Jurkat, Clone E6-1 (cell line): ENCODE data around the gene IL26. TPM values are rescaled to one million over a fixed set of nuclear protein-coding genes. Genes with fewer than 3 reads are reported as not detected.

Experiments used
- DNase-seq: peaks from one replicate; pipeline ENCODE4 v3.0.0-alpha.2; 2011; ENCODE audit warnings: low read depth, low spot score
- H3K4me3 ChIP-seq: 2 replicates; pipeline ENCODE4 v1.5.1; 2011; ENCODE audit warnings: mild to moderate bottlenecking, low read length, control low read depth, moderate library complexity
- polyA plus RNA-seq: library from polyadenylated mRNA; unstranded; fragments of >200 nt; gene quantifications from one replicate; pipeline ENCODE4 v1.2.1, GENCODE V29; 2012; ENCODE audit warnings: missing spikeins; ENCODE audit not compliant: insufficient read length, insufficient read depth

IL26 gene
- polyA plus RNA-seq = 0.82 TPM

GRCh38 chr12:68225576-68226476 is at the start of gene IL26:
IL26 (minus strand) TSS chr12:68225810; CDS start chr12:68225756, 54 bp downstream.
- H3K4me3 ChIP-seq = no peak within 1 kb of the TSS
- DNase-seq = peak; percentile 31

- no peak overlapping the region for H3K4me3 ChIP-seq
- no peak for DNase-seq
Observed at GRCh38 chr12:68272732-68273131, 47.1 kb upstream of the IL26 start.

GRCh38 chr12:68271346-68271745 is 45.7 kb upstream of the IL26 start:
- H3K4me3 ChIP-seq = no peak overlapping the region
- no peak for DNase-seq

- no peak for DNase-seq
- H3K4me3 ChIP-seq = no peak overlapping the region
Observed at GRCh38 chr12:68270358-68270757, 44.7 kb upstream of the IL26 start.

GRCh38 chr12:68269779-68270178 is 44.2 kb upstream of the IL26 start:
- no peak for DNase-seq
- H3K4me3 ChIP-seq = no peak overlapping the region

- no peak for DNase-seq
Observed at GRCh38 chr12:68268967-68269366, 43.4 kb upstream of the IL26 start.

DNA sequence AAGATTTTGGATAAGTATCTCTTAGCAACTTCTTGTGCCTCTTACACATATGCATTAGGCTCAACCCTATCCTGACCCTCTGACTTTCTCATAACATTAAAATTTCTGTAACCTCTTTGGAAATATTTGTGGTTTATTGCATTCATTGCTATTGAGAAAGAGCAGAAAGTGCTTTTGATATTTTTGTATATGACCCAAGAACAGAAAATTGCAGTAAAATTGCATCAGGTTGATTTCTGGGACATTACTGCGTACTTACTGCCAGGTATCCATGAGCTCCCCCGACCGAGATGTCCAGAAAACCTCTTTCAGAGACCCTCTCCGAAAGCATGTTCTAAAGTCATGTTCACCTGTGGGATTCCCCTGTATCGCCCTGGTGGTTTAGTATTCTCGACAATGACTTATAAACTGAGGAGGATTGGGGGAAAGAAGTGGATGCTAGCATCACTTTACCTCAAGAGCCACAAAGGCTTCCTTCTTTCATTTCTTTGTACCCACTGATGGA is 42.3 kb upstream of the IL26 start:
- no peak overlapping the region for H3K4me3 ChIP-seq
- DNase-seq = no peak

More at GRCh38 chr12:68268967-68269366, 43.4 kb upstream of the IL26 start:
- H3K4me3 ChIP-seq = no peak overlapping the region

DNA sequence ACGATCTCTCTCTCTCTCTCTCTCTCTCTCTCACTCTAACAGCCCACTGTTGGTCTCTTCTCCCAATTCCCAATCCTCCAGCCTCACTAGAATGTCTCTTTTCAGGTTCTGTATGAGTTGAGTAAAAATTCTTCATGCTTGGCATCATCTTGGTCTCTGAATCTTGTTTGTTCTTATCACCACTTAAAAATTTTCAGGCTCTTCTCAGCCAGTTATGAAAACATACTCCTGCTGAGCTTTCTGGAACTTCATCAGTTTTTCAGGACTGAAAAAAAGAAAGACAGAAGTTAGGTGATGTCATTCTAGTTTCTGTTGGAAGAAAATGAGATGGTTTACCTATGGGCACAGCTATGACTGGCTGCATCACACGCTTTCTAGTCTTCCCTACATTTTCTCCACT is 39.2 kb upstream of the IL26 start:
- H3K4me3 ChIP-seq = no peak overlapping the region
- DNase-seq = no peak

- DNase-seq = no peak
- no peak overlapping the region for H3K4me3 ChIP-seq
Observed at GRCh38 chr12:68264158-68264855, 38.7 kb upstream of the IL26 start.

GRCh38 chr12:68263366-68263765 is 37.8 kb upstream of the IL26 start:
- no peak overlapping the region for H3K4me3 ChIP-seq
- DNase-seq = no peak

DNA sequence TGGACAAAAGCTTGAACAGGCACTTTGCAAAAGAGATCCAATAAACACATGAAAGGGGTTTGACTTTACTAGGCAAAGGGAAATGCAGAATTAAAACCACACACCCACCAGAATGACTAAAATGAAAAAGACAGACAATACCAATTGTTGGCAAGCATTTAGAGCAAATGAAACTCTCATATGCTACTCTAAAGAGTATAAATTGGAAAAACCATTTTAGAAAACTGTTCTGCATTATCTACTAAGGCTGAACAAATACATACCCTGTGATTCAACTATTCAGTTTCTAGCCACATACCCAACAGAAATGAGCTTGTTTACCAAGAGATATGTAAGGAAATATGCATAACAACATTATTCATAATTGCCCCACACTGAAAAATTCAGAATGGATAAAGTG is 36.3 kb upstream of the IL26 start:
- H3K4me3 ChIP-seq = no peak overlapping the region
- DNase-seq = no peak

DNA sequence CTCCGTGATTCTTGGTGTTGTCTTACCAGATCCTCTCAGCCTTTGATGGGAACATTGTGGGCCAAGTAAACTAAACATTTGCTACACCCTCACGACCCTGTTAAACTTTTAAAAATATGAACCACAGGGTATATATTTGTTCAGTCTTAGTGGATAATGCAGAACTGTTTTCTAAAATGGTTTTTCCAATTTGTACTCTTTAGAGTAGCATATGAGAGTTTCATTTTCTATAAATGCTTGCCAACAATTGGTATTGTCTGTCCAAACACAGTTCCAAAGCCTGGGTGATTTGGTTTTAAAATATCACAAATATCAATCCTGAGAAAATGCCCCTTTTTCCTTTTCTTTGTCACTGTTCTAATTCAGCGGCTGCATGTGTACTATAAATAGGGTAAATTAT is 34.5 kb upstream of the IL26 start:
- H3K4me3 ChIP-seq = no peak overlapping the region
- no peak for DNase-seq

GRCh38 chr12:68259318-68259940 is 33.8 kb upstream of the IL26 start:
- DNase-seq = peak; percentile 31
- H3K4me3 ChIP-seq = no peak overlapping the region

DNA sequence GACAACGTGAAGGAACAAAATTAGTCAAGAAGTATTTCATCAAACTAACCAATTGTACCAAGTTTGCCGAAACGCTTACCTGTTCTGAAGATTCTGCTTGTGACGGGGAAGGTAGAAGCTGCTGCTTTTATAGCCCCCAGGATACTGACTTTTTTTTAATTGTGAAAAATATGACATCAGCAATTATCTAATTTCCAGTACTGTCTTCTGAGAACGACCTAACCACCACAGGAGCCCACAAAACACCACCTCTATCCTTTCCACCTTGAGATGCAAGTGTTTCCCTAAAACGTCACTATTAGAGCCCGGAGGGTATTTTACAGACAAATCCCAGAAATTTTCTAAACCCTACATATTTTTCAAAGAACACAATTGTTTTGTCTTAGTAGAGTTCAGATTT is 27.9 kb upstream of the IL26 start, which contains the start of gene IL22:
IL22 (minus strand) TSS at position 101 of the 400 bp plus-strand sequence. CDS start 156 bp downstream, outside the sequence.
- no peak for DNase-seq
- no peak within 1 kb of the TSS for H3K4me3 ChIP-seq

DNA sequence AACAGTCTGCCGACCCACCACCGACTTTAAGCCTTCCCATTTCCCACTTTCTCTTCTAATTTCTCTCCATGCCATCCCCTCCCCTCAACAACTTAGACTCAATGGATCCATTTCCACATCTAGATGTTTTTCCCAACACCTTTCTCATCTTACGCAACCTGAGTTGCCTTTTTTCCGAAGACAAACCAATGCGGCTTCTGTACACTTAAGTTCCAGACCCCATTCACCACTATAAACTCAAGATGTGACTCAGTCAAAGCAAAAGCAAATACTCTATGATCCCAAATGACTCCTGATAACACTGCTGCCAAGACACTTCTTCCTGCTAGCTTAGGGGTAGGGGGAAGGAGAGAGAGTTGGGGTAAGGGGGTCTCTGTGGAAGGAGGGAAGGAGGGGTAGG is 26.5 kb upstream of the IL26 start:
- DNase-seq = no peak
- no peak overlapping the region for H3K4me3 ChIP-seq

DNA sequence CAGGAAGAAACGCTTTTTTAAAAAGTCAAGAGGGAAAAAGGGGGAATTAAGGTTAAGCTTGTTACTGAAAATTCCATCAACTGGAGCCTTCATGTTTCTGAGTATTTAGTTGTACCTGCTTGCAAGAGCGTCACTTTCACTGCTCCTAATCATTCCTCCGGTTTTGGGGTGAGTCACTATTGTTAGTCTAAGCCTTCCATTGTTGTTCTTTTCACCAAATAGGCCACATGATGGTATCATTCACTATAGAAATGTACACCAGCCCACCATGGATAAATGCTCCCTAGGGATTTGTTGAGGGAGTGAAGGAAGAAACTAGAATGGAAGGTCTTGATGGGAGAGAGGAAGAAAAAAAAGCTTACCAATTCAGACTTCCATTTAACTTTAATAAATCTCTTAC is 24.8 kb upstream of the IL26 start:
- no peak for DNase-seq
- no peak overlapping the region for H3K4me3 ChIP-seq

GRCh38 chr12:68247785-68248184 is 22.2 kb upstream of the IL26 start:
- no peak overlapping the region for H3K4me3 ChIP-seq
- no peak for DNase-seq

DNA sequence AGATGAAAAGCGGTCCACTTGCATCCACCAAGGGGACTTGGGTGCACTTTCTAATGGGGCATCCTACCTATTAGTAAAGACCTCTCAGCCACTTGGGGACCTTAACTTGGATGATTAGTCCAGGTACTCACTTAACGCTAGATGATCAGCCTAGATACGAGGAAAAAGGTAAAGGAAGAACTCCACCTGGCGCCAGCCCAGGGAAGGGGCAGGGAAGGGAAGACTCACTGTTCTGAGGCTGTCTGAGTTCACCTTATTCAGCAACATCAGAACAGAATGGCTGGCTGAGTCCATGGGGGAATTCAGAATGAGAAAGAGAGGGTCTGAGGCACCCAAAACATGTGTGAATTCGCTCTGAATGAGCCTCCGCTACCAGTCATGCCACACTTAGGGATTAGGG is 20.7 kb upstream of the IL26 start:
- DNase-seq = no peak
- H3K4me3 ChIP-seq = no peak overlapping the region

- no peak for DNase-seq
- no peak overlapping the region for H3K4me3 ChIP-seq
Observed at GRCh38 chr12:68245180-68246021, 19.8 kb upstream of the IL26 start.
